Renal pelvis (tissue), 4 donors: ENCODE results near the gene POLE3. TPM values are rescaled to one million over a fixed set of nuclear protein-coding genes. Genes with fewer than 3 reads are reported as not detected.

Experiments used
- DNase-seq: peaks from one replicate; pipeline ENCODE4 v3.0.0-alpha.2; 2013
- polyA plus RNA-seq, 3 donors: library from polyadenylated mRNA; unstranded; fragments of 120-200 nt; gene quantifications; one replicate each; pipeline ENCODE4 v1.2.1, GENCODE V29; 2013; ENCODE audit not compliant: insufficient read length in 3 of 3

Gene POLE3
- polyA plus RNA-seq, 3 donors = 65.6 to 67.2 (median 66.1) TPM

- no peak for DNase-seq
Measured at GRCh38 chr9:113359385-113359784, 51.1 kb downstream of the POLE3 start.

Other genes starting within 250 kb of the POLE3 start
- gene FKBP15, start 189.4 kb downstream of the POLE3 start, polyA plus RNA-seq = 10 to 100 TPM; 31.4 to 33.1 (median 32.8) TPM
- gene SLC31A1, start 189.1 kb downstream of the POLE3 start, polyA plus RNA-seq = 10 to 100 TPM; 18.7 to 30.3 (median 23.8) TPM
- gene CDC26, start 135.1 kb downstream of the POLE3 start, polyA plus RNA-seq = 10 to 100 TPM; 33.0 to 42.9 (median 36.3) TPM
- gene PRPF4, start 135.0 kb downstream of the POLE3 start, polyA plus RNA-seq = 10 to 100 TPM; 30.6 to 42.9 (median 40.3) TPM
- gene RNF183, start 107.3 kb downstream of the POLE3 start, polyA plus RNA-seq = 1 to 10 TPM; 6.0 to 8.7 (median 7.0) TPM
- gene WDR31, start 70.4 kb downstream of the POLE3 start, polyA plus RNA-seq = 1 to 10 TPM; 5.0 to 8.4 (median 8.4) TPM
- gene BSPRY, start 61.1 kb downstream of the POLE3 start, polyA plus RNA-seq = 10 to 100 TPM; 10.0 to 11.1 (median 10.5) TPM
- 10 to 100 TPM; 39.1 to 53.4 (median 51.9) TPM for gene HDHD3, start 33.7 kb downstream of the POLE3 start, polyA plus RNA-seq
- 10 to 100 TPM; 42.1 to 53.9 (median 46.1) TPM for gene ALAD, start 9.4 kb downstream of the POLE3 start, polyA plus RNA-seq
- 1 to 10 TPM in 2 of 3 donors, under 1 TPM in 1; 0.88 to 1.2 (median 1.0) TPM for gene C9orf43, start 72 bp upstream of the POLE3 start, polyA plus RNA-seq
- gene RGS3, start 53.1 kb upstream of the POLE3 start, polyA plus RNA-seq = 10 to 100 TPM; 43.3 to 54.3 (median 43.4) TPM